GM13976 (cell line): ENCODE data around the gene LRRC4C.

ENCODE experiments used
- DNase-seq: peaks from one replicate; pipeline ENCODE4 v3.0.0; 2012; ENCODE audit warnings: low spot score
- in situ Hi-C: fragments of 300-500 bp; cut with MboI; formaldehyde crosslinking; loops from one replicate; pipeline ENCODE4 v1.12.0; 2022; ENCODE audit warnings: low sequenced_read_pairs, mixed read lengths, inconsistent platforms; ENCODE audit not compliant: unreplicated experiment
- TF ChIP-seq, protein P1 (sequence below): IDR thresholded peaks from 2 replicates; pipeline ENCODE4 v1.5.1; 2012; ENCODE audit warnings: borderline replicate concordance, mild to moderate bottlenecking; ENCODE audit not compliant: insufficient read depth; ENCODE audit errors: extremely low read depth, missing control alignments, control extremely low read depth

LRRC4C gene

DNA sequence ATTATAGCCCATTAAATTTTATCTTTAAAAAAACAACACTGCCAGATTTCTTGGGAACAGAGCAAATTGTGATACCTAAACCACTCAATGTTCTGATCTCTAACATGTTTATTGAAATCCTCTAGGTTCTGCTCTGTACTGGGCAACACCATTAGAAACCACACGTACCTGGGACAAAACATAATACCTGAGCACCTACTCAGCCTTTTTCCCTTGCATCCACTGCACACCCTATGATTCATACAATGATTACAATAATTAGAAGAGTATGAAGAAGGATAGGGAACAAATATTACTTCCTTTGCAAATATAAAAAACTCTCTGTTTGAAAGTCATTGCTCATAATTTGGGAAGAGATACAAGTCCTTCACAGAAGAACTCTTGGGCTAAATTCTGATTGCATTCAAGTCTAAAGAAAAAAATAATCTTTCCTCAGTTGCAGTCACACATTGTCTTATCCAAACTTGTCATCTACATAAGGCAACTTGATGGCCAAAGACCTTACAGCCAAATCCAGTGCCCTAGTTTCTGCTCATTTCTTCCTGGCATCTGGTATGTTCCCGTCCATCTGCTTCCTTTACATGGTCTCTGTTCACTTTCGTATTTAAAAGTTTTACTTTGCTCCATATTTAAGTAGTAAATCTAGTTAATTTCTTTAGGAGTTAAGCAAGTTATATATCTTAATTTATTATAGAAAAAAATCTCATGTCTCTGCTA is 407.4 kb downstream of the LRRC4C start:
- in situ Hi-C loops = no loop called here
- DNase-seq = no peak
- TF ChIP-seq, protein P1, sequence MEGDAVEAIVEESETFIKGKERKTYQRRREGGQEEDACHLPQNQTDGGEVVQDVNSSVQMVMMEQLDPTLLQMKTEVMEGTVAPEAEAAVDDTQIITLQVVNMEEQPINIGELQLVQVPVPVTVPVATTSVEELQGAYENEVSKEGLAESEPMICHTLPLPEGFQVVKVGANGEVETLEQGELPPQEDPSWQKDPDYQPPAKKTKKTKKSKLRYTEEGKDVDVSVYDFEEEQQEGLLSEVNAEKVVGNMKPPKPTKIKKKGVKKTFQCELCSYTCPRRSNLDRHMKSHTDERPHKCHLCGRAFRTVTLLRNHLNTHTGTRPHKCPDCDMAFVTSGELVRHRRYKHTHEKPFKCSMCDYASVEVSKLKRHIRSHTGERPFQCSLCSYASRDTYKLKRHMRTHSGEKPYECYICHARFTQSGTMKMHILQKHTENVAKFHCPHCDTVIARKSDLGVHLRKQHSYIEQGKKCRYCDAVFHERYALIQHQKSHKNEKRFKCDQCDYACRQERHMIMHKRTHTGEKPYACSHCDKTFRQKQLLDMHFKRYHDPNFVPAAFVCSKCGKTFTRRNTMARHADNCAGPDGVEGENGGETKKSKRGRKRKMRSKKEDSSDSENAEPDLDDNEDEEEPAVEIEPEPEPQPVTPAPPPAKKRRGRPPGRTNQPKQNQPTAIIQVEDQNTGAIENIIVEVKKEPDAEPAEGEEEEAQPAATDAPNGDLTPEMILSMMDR = no peak

DNA sequence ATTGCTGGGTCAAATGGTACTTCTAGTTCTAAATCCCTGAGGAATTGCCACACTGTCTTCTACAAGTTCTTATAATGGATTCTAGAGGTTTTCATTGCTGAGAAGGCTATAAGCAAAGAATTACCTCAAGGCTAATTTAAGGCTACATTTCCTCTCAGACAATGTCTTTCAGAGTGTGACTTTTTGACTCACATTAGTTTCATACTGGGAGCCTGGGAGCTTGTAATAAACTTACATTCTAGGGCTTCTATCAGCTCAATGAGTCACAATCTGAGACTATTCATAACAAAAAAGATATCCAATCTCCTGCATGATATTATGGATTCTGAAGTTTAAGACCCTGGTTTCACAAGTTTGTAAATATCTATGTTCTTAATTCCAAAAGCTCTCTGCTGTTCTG is 408.7 kb downstream of the LRRC4C start:
- in situ Hi-C loops = no loop called here
- TF ChIP-seq, protein P1 = no peak
- DNase-seq = no peak

DNA sequence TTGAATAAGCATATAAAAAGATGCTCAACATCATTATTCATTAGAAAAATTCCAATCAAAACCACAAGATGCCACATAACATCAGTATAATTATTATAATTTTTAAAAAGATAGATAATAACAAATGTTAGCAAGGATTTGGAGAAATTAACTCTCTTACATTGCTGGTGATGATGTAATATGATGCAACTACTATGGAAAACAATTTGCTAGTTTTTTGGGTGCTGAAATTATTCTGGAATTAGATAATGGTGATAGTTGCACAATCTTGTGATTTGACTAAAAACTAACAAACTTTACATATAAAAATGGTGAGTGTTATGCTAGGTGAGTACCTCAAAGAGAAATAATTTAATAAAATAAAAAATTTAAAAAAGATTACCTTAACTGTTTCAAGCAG is 412.2 kb downstream of the LRRC4C start:
- in situ Hi-C loops = no loop called here
- no peak for DNase-seq
- TF ChIP-seq, protein P1 = no peak

DNA sequence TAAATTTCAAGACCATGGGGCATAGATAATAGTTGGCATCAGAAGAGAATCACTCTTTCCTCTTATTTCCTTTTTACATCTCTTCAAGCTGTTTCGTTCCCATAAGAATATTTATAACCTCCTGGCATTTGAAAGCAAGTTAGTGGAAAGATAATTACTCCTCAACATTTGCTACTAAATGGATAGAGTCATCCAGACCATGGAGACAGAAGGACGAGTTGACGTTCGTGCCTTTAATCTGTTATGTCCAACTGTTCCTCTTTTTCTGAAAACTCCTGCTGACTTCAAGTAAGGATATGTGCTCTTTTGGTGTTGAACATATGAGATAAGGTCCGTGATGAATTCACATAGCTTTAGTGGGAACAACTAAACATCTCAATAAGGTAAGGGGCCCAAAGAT is 414.2 kb downstream of the LRRC4C start:
- no peak for DNase-seq
- in situ Hi-C loops = no loop called here
- TF ChIP-seq, protein P1 = no peak

DNA sequence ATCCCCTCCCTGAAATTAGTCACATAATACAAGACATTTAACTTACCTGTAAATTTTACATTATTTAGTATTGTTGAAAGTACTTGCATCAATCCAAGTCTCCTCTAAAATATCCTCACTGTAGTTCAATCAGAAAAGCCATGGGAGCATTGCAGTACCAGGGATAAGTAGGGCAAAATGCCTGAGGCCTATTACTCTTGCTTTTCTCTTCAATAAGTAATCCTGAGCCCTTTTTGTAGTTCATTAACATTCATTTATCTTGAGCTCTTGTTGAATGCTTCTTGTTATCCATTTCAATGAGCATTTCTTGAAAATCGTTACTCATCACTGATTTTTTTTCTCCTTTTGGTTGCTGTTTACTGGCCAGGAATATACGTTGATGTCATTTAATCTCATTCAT is 414.7 kb downstream of the LRRC4C start:
- TF ChIP-seq, protein P1 = no peak
- DNase-seq = no peak
- in situ Hi-C loops = no loop called here

DNA sequence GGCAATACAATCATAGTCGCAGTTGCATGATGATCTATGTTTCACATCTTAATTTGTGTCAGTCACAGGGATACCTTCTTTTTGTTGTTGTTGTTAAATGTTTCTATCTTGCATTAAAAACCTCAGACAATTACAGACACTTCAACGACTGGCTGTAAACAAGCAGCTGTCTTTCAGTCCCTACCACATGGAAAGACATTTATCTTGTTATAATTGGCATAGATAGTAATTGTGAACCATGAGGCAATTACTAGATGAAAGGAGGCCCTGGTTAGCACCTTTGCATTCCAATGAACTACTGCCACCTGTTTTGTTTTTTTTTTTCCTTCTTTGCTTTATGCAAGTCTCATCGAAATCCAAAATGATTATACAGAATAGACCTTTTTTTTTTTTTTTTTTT is 416.8 kb downstream of the LRRC4C start:
- TF ChIP-seq, protein P1 = no peak
- in situ Hi-C loops = no loop called here
- DNase-seq = no peak

DNA sequence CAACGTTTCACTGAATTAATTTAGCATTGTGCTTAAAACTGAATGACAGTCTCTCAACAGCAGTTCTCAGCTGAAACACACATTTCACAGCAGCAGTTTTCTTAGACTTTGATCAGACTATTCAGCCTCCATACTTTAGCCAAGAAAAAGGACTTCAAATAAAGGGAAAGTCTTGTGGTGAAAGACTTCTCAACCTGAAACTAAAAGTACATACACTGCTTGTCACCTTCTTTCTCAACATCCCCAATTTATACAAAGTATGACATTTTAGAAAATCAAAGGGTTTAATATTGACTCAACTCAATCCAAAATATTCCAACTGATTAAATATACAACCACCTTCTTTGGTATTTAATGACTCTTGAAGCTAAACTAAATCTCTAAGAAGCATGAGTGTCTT is 419.0 kb downstream of the LRRC4C start:
- no peak for DNase-seq
- in situ Hi-C loops = no loop called here
- TF ChIP-seq, protein P1 = no peak
